Smooth muscle cell (in vitro differentiated cells): Measurements from ENCODE around the gene PAF1. TPM values are rescaled to one million over a fixed set of nuclear protein-coding genes. Genes with fewer than 3 reads are reported as not detected.

ENCODE experiments used
- DNase-seq: peaks from one replicate; lab custom pipeline; 2025; ENCODE audit not compliant: unreplicated experiment; lab: John Stamatoyannopoulos, UW
- H2AFZ ChIP-seq: fragments of 200-600 bp; sonication (generic); 2 replicates; pipeline ENCODE4 v1.6.0; 2016; ENCODE audit warnings: antibody characterized with exemption, low read depth, mild to moderate bottlenecking
- H3F3A ChIP-seq: fragments of 200-600 bp; sonication (generic); 2 replicates; pipeline ENCODE4 v1.6.0; 2017; ENCODE audit warnings: antibody characterized with exemption, low read depth
- H3K27ac ChIP-seq: fragments of 200-600 bp; sonication (generic); 2 replicates; pipeline ENCODE4 v1.5.1; 2016; ENCODE audit warnings: low read depth, mild to moderate bottlenecking
- H3K27me3 ChIP-seq: fragments of 200-600 bp; sonication (generic); 2 replicates; pipeline ENCODE4 v1.6.1; 2016; ENCODE audit warnings: low read depth, mild to moderate bottlenecking
- H3K36me3 ChIP-seq: fragments of 200-600 bp; sonication (generic); 2 replicates; pipeline ENCODE4 v1.5.1; 2016; ENCODE audit warnings: low read depth
- H3K4me1 ChIP-seq: fragments of 200-600 bp; sonication (generic); 2 replicates; pipeline ENCODE4 v1.5.1; 2016; ENCODE audit warnings: low read depth
- H3K4me2 ChIP-seq: fragments of 200-600 bp; sonication (generic); 2 replicates; pipeline ENCODE4 v1.6.0; 2016; ENCODE audit warnings: mild to moderate bottlenecking
- H3K4me3 ChIP-seq: fragments of 200-600 bp; sonication (generic); 2 replicates; pipeline ENCODE4 v1.5.1; 2016; ENCODE audit warnings: mild to moderate bottlenecking
- H3K79me2 ChIP-seq: fragments of 200-600 bp; sonication (generic); 2 replicates; pipeline ENCODE4 v1.6.0; 2016; ENCODE audit warnings: low read depth, mild to moderate bottlenecking
- H3K9ac ChIP-seq: fragments of 200-600 bp; sonication (generic); 2 replicates; pipeline ENCODE4 v1.6.0; 2016; ENCODE audit warnings: low read depth
- H3K9me3 ChIP-seq: fragments of 200-600 bp; sonication (generic); replicated peaks from 2 replicates; pipeline ENCODE4 v1.5.1; 2016; ENCODE audit warnings: low read depth
- H4K20me1 ChIP-seq: fragments of 200-600 bp; sonication (generic); 2 replicates; pipeline ENCODE4 v1.6.0; 2016; ENCODE audit warnings: low read depth
- WGBS: methylation state at CpG from one replicate; pipeline ENCODE4 v1.1.7; 2016; ENCODE audit warnings: low lambda C conversion rate; 5-methylcytosine and 5-hydroxymethylcytosine counted together
- polyA plus RNA-seq: library from polyadenylated mRNA; unstranded; fragments of >200 nt; fragmentation: Nextera tagmentation; extraction: Ambion mirVana; gene quantifications from 2 replicates; pipeline ENCODE4 v1.2.1, GENCODE V29; 2016
- total RNA-seq: library from RNA; depleted of rRNA; stranded (reverse); fragments of >200 nt; gene quantifications from 2 replicates; pipeline ENCODE4 v1.2.3, GENCODE V29; 2014
- TF ChIP-seq, protein P1 (sequence below): fragments of 200-600 bp; sonication (generic); IDR thresholded peaks from 2 replicates; pipeline ENCODE4 v1.5.1; 2017; ENCODE audit warnings: borderline replicate concordance, mild to moderate bottlenecking, antibody characterized with exemption; ENCODE audit not compliant: insufficient read depth, poor library complexity, severe bottlenecking

PAF1 gene
- total and polyA plus RNA-seq, 2 experiments from 2014 or later = 27.8 to 42.7 TPM

GRCh38 chr19:39410831-39411080 lies 19.9 kb upstream of the PAF1 start:
- H3K36me3 ChIP-seq = no peaks in the 10 kb centered on the region
- no peak for DNase-seq
- WGBS = 81% methylated on average over 1 of the region's 1 CpG
- H3K9ac ChIP-seq = peak overlapping the region; percentile 92
- no peaks in the 10 kb centered on the region for H3K9me3 ChIP-seq
- H3K4me2 ChIP-seq = peak overlapping the region; percentile 94
- peaks cover 39% of the 10 kb centered on the region for H4K20me1 ChIP-seq
- H3K4me3 ChIP-seq = peak overlapping the region; percentile 96
- no peak overlapping the region for H2AFZ ChIP-seq
- peaks cover 55% of the 10 kb centered on the region for H3K79me2 ChIP-seq
- H3F3A ChIP-seq = peaks cover 24% of the 10 kb centered on the region
- H3K4me1 ChIP-seq = peaks cover 20% of the 10 kb centered on the region
- peak overlapping the region; percentile 95 for H3K27ac ChIP-seq
- H3K27me3 ChIP-seq = no peaks in the 10 kb centered on the region
- TF ChIP-seq, protein P1, sequence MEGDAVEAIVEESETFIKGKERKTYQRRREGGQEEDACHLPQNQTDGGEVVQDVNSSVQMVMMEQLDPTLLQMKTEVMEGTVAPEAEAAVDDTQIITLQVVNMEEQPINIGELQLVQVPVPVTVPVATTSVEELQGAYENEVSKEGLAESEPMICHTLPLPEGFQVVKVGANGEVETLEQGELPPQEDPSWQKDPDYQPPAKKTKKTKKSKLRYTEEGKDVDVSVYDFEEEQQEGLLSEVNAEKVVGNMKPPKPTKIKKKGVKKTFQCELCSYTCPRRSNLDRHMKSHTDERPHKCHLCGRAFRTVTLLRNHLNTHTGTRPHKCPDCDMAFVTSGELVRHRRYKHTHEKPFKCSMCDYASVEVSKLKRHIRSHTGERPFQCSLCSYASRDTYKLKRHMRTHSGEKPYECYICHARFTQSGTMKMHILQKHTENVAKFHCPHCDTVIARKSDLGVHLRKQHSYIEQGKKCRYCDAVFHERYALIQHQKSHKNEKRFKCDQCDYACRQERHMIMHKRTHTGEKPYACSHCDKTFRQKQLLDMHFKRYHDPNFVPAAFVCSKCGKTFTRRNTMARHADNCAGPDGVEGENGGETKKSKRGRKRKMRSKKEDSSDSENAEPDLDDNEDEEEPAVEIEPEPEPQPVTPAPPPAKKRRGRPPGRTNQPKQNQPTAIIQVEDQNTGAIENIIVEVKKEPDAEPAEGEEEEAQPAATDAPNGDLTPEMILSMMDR = no peak

DNA sequence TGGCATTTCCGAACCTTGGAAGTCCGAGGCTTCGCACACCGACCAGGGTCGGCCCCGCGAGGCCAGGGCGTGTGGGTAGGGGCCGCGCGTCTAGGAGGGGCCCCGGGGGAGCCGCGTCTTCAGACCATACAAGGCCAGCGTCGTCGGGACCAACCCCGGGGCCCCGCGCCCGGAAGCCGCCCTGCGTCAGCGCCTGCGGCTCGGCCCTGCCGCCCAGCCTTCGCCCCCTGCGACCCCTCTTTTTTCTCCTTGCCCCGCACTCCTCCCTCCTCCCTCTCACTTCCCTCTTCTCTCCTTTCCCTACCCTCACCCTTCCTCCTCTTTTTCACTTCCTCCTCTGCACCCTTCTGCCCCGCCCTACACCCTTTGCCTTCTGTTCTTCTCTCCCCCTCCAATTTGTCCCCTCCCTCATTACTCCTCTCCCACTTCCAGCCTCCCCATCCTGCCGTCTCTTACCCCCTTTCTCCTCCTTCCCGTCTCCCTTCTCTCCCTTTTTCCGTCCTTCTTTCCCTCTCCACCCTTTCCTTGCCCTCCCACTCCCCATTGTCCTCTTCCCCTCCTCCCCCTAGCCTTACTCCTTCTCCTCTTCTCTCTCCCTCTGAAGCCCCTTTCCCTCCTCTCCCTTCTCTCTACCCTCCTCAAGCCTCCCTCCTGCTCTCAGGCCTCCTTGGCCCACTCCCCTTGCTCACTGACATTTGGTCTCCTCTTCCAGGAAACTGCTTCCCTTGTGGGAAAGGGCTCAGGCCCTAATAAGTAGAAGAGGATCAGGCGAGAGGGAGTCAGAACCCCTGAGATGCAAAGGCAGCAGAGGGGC lies 19.3 kb upstream of the PAF1 start:
- H3K4me2 ChIP-seq = peak overlapping the region; percentile 94
- no peaks in the 10 kb centered on the region for H3K9me3 ChIP-seq
- peaks cover 17% of the 10 kb centered on the region for H3K4me1 ChIP-seq
- H3K36me3 ChIP-seq = no peaks in the 10 kb centered on the region
- TF ChIP-seq, protein P1 = no peak
- peaks cover 24% of the 10 kb centered on the region for H3F3A ChIP-seq
- peaks cover 49% of the 10 kb centered on the region for H3K79me2 ChIP-seq
- no peaks in the 10 kb centered on the region for H3K27me3 ChIP-seq
- DNase-seq = no peak
- no peak overlapping the region for H2AFZ ChIP-seq
- H3K27ac ChIP-seq = peak overlapping the region; percentile 95
- H3K4me3 ChIP-seq = peak overlapping the region; percentile 96
- peak overlapping the region; percentile 92 for H3K9ac ChIP-seq
- 8% methylated on average over 13 of the region's 35 CpGs for WGBS
- peaks cover 34% of the 10 kb centered on the region for H4K20me1 ChIP-seq

- TF ChIP-seq, protein P1 = no peak
- H3F3A ChIP-seq = peaks cover 25% of the 10 kb centered on the region
- peaks cover 41% of the 10 kb centered on the region for H3K79me2 ChIP-seq
These were observed 18.5 kb upstream of the PAF1 start for GRCh38 chr19:39409208-39410016.

More at GRCh38 chr19:39409208-39410016, 18.5 kb upstream of the PAF1 start:
- Histone ChIP-seq H3K4me3 (peak overlapping the region; percentile 96), H3K27ac (peak overlapping the region; percentile 95), H2AFZ (no peak overlapping the region), H3K36me3 (no peaks in the 10 kb centered on the region), H4K20me1 (peaks cover 25% of the 10 kb centered on the region), H3K4me1 (peaks cover 13% of the 10 kb centered on the region), H3K9ac (peak overlapping the region; percentile 92), H3K4me2 (peak overlapping the region; percentile 94), H3K9me3 (no peaks in the 10 kb centered on the region), H3K27me3 (no peaks in the 10 kb centered on the region)
- DNase-seq = no peak
- WGBS = 2% methylated on average over 37 of the region's 52 CpGs
